Dendritic cell treated with granulocyte-macrophage colony-stimulating factor and Interleukin-4, amounts not matched to agents 40 ng/mL and 50 ng/mL, for 4 days (primary cell): ENCODE data around the gene TBC1D22B.

Experiments used
- H3K27ac Mint-ChIP-seq: one replicate; pipeline ENCODE4 v1.8.0; 2022; ENCODE audit warnings: mild to moderate bottlenecking, mixed read lengths
- H3K27me3 Mint-ChIP-seq: one replicate; pipeline ENCODE4 v1.8.0; 2022; ENCODE audit warnings: mild to moderate bottlenecking, mixed read lengths
- H3K36me3 Mint-ChIP-seq: one replicate; pipeline ENCODE4 v1.8.0; 2022; ENCODE audit warnings: low read depth, mixed read lengths
- H3K4me1 Mint-ChIP-seq: one replicate; pipeline ENCODE4 v1.8.0; 2022; ENCODE audit warnings: low read depth, mixed read lengths
- H3K4me3 Mint-ChIP-seq: one replicate; pipeline ENCODE4 v1.8.0; 2022; ENCODE audit warnings: mild to moderate bottlenecking, moderate library complexity, mixed read lengths
- H3K9me3 Mint-ChIP-seq: one replicate; pipeline ENCODE4 v1.8.0; 2022; ENCODE audit warnings: mixed read lengths
- intact Hi-C: fragments of 100-400 bp; cut with micrococcal nuclease; formaldehyde crosslinking; loops from one replicate; pipeline ENCODE4 v1.15.0; 2022

The TBC1D22B gene

GRCh38 chr6:37308069-37308815 is 50.7 kb downstream of the TBC1D22B start:
- H3K27ac Mint-ChIP-seq, result no peak overlapping the region
- peaks cover 3% of the 10 kb centered on the region for H3K4me1 Mint-ChIP-seq
- H3K36me3 Mint-ChIP-seq, result peaks cover 53% of the 10 kb centered on the region
- H3K27me3 Mint-ChIP-seq, result no peaks in the 10 kb centered on the region
- intact Hi-C loops, result no loop called here
- no peak overlapping the region for H3K4me3 Mint-ChIP-seq
- no peaks in the 10 kb centered on the region for H3K9me3 Mint-ChIP-seq

DNA sequence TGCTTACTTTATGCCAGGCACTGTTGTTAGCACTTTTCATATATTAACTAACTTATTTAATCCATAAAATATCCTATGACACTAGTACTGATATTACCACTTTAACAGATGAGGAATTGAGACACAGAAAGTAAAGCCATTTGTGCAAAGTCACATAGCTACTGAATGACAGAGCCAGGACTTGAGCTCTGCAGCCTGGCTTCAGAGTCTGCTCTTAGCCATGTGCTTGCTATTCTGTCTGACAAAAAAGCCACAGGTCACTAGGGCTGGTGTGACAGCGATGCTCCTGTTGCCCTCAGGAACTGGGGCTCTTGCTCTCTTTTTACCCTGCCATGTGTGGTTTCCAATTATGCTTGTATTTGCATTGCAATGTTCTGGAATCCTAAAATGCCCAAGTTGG is 51.5 kb downstream of the TBC1D22B start:
- peaks cover 49% of the 10 kb centered on the region for H3K36me3 Mint-ChIP-seq
- intact Hi-C loops, result no loop called here
- no peaks in the 10 kb centered on the region for H3K27me3 Mint-ChIP-seq
- H3K4me3 Mint-ChIP-seq, result no peak overlapping the region
- H3K4me1 Mint-ChIP-seq, result peaks cover 7% of the 10 kb centered on the region
- no peak overlapping the region for H3K27ac Mint-ChIP-seq
- no peaks in the 10 kb centered on the region for H3K9me3 Mint-ChIP-seq

DNA sequence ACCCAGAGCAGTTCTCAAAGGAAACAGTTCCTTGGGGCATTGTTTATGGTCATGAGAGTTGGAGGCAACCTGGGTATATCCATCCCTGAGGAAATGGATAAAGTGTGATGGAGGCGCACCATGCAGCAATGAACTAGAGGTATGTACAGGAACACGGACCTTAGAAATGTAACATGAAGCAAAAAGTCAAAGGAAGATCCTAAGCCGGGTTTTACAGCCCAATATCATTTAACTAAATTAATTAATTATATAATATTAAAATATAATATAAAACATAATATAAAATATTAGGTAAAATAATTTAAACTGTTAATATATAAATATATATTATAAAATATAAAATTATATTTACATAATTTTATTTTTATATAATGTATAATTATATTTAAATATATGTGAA is 52.1 kb downstream of the TBC1D22B start:
- no peak overlapping the region for H3K4me3 Mint-ChIP-seq
- peaks cover 45% of the 10 kb centered on the region for H3K36me3 Mint-ChIP-seq
- H3K9me3 Mint-ChIP-seq, result no peaks in the 10 kb centered on the region
- H3K27me3 Mint-ChIP-seq, result no peaks in the 10 kb centered on the region
- peaks cover 14% of the 10 kb centered on the region for H3K4me1 Mint-ChIP-seq
- H3K27ac Mint-ChIP-seq, result no peak overlapping the region
- intact Hi-C loops, result no loop called here

- Mint-ChIP-seq H3K27me3 (no peaks in the 10 kb centered on the region), H3K9me3 (no peaks in the 10 kb centered on the region), H3K4me1 (peaks cover 17% of the 10 kb centered on the region), H3K27ac (no peak overlapping the region), H3K36me3 (peaks cover 36% of the 10 kb centered on the region), H3K4me3 (no peak overlapping the region)
- intact Hi-C loops, result no loop called here
Observed at GRCh38 chr6:37310966-37311365, 53.4 kb downstream of the TBC1D22B start.

- Mint-ChIP-seq H3K27ac (no peak overlapping the region), H3K9me3 (no peaks in the 10 kb centered on the region), H3K4me1 (peaks cover 17% of the 10 kb centered on the region), H3K27me3 (no peaks in the 10 kb centered on the region), H3K36me3 (peaks cover 32% of the 10 kb centered on the region), H3K4me3 (no peak overlapping the region)
- intact Hi-C loops, result no loop called here
Observed at GRCh38 chr6:37311741-37312473, 54.3 kb downstream of the TBC1D22B start.

DNA sequence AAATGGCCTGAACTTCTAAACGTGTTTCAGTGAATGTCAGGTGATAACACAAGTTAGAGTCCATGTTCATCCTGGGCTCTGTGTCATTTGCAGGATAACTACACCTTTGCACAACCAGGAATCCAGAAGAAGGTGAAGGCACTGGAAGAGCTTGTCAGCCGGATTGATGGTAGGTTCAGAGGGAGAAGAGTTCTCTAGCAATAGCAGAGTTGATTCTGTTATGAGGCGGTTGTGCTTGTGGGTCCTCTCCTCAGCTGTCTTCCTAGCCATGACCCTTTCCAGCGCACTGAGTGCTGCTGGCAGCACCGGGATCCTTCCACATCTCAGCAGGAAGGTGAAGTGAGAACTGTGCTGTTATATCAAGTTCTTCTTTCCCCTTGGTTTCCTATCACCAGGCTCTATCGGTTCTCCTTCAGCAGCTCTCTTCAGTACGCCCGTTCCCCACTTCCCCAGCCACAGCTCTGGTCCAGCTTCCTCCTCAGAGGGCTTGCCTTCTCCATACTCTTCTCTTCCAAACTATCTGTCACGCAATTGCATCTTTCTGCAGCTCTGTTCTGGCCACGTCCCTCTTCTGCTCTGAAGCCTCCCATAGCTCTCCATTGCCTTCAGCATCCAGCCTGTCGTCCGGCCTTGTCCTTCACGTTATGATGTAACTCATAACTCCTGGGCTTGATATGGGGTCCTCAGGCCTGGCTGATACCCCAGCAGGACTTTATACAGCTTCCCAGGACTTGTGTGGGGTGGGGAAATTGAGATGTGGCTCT is 56.3 kb downstream of the TBC1D22B start:
- Mint-ChIP-seq H3K27ac (no peak overlapping the region), H3K4me3 (no peak overlapping the region), H3K36me3 (peaks cover 24% of the 10 kb centered on the region), H3K4me1 (peaks cover 17% of the 10 kb centered on the region), H3K27me3 (no peaks in the 10 kb centered on the region), H3K9me3 (no peaks in the 10 kb centered on the region)
- intact Hi-C loops, result no loop called here

GRCh38 chr6:37314487-37315156 is 57.0 kb downstream of the TBC1D22B start:
- intact Hi-C loops, result no loop called here
- Mint-ChIP-seq H3K4me3 (no peak overlapping the region), H3K9me3 (no peaks in the 10 kb centered on the region), H3K27ac (no peak overlapping the region), H3K27me3 (no peaks in the 10 kb centered on the region), H3K36me3 (peaks cover 20% of the 10 kb centered on the region), H3K4me1 (peaks cover 17% of the 10 kb centered on the region)

GRCh38 chr6:37315157-37315515 is 57.6 kb downstream of the TBC1D22B start:
- Mint-ChIP-seq H3K4me3 (no peak overlapping the region), H3K27me3 (no peaks in the 10 kb centered on the region), H3K4me1 (peaks cover 17% of the 10 kb centered on the region), H3K27ac (no peak overlapping the region), H3K9me3 (no peaks in the 10 kb centered on the region), H3K36me3 (peaks cover 23% of the 10 kb centered on the region)
- intact Hi-C loops, result no loop called here

GRCh38 chr6:37316071-37316470 is 58.5 kb downstream of the TBC1D22B start:
- H3K4me3 Mint-ChIP-seq, result no peak overlapping the region
- intact Hi-C loops, result no loop called here
- no peaks in the 10 kb centered on the region for H3K9me3 Mint-ChIP-seq
- H3K4me1 Mint-ChIP-seq, result peaks cover 17% of the 10 kb centered on the region
- H3K27ac Mint-ChIP-seq, result no peak overlapping the region
- peaks cover 31% of the 10 kb centered on the region for H3K36me3 Mint-ChIP-seq
- no peaks in the 10 kb centered on the region for H3K27me3 Mint-ChIP-seq

- Mint-ChIP-seq H3K4me1 (peaks cover 24% of the 10 kb centered on the region), H3K27me3 (no peaks in the 10 kb centered on the region), H3K4me3 (no peak overlapping the region), H3K9me3 (no peaks in the 10 kb centered on the region), H3K36me3 (peaks cover 45% of the 10 kb centered on the region), H3K27ac (no peak overlapping the region)
- intact Hi-C loops, result no loop called here
Observed at GRCh38 chr6:37317312-37318038, 59.9 kb downstream of the TBC1D22B start.

GRCh38 chr6:37319156-37319555 is 61.6 kb downstream of the TBC1D22B start:
- Mint-ChIP-seq H3K9me3 (no peaks in the 10 kb centered on the region), H3K27ac (no peak overlapping the region), H3K4me3 (no peak overlapping the region), H3K4me1 (peaks cover 16% of the 10 kb centered on the region), H3K27me3 (no peaks in the 10 kb centered on the region), H3K36me3 (peaks cover 45% of the 10 kb centered on the region)
- intact Hi-C loops, result no loop called here

GRCh38 chr6:37319856-37320480 is 62.4 kb downstream of the TBC1D22B start:
- intact Hi-C loops, result no loop called here
- H3K9me3 Mint-ChIP-seq, result no peaks in the 10 kb centered on the region
- H3K4me1 Mint-ChIP-seq, result peaks cover 7% of the 10 kb centered on the region
- peaks cover 42% of the 10 kb centered on the region for H3K36me3 Mint-ChIP-seq
- no peaks in the 10 kb centered on the region for H3K27me3 Mint-ChIP-seq
- no peak overlapping the region for H3K27ac Mint-ChIP-seq
- no peak overlapping the region for H3K4me3 Mint-ChIP-seq

DNA sequence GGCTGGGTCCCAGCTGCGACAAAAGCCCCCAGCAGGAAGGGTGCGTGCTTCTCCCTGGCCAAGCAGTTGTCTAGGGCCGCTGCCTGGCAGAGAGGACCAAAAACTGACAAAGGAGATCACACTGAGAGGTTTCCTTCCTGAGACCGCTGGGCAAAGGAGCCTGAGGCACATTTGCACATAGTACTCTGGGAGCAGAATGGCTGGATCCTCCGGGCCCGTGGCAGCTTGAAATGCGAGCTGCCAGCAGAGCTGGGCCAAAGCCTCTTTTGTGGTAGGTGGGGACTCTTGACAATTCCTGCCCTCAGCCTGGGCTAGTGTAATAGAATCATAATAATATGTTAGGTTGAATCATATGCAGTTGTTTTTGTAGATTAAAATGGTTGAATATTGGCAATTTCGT is 63.1 kb downstream of the TBC1D22B start:
- Mint-ChIP-seq H3K27ac (no peak overlapping the region), H3K9me3 (no peaks in the 10 kb centered on the region), H3K4me3 (no peak overlapping the region), H3K27me3 (no peaks in the 10 kb centered on the region), H3K4me1 (peaks cover 7% of the 10 kb centered on the region), H3K36me3 (peaks cover 44% of the 10 kb centered on the region)
- intact Hi-C loops, result no loop called here
